Thoracic aorta (tissue), 2 donors: ENCODE results near the gene OSGIN1. TPM values are rescaled to one million over a fixed set of nuclear protein-coding genes. Genes with fewer than 3 reads are reported as not detected.

Source experiments
- ATAC-seq: fragments of 150-250 bp; one replicate; pipeline ENCODE4 v1.8.0; 2017; ENCODE audit warnings: low read depth; ENCODE audit not compliant: insufficient number of reproducible peaks, low FRiP score
- DNase-seq: peaks from one replicate; pipeline ENCODE4 v3.0.0-alpha.2; 2020; ENCODE audit warnings: low spot score
- H3K27ac ChIP-seq, 2 donors: fragments of 200-600 bp; sonication (generic); 1 replicate in 1 of 2; 2 replicates in 1 of 2; pipeline ENCODE4 v1.5.1; 2016; ENCODE audit warnings: mild to moderate bottlenecking in 2 of 2, moderate library complexity in 2 of 2
- H3K27me3 ChIP-seq: fragments of 200-600 bp; sonication (generic); replicated peaks from 2 replicates; pipeline ENCODE4 v1.6.0; 2016; ENCODE audit warnings: mild to moderate bottlenecking; ENCODE audit not compliant: insufficient read depth
- H3K36me3 ChIP-seq: fragments of 200-600 bp; sonication (generic); one replicate; pipeline ENCODE4 v1.5.1; 2016
- H3K4me1 ChIP-seq, 2 donors: fragments of 200-600 bp; sonication (generic); 1 replicate in 1 of 2; 2 replicates in 1 of 2; pipeline versions ENCODE4 v1.5.1 to v1.6.0; 2016; ENCODE audit warnings: low read depth in 2 of 2, mild to moderate bottlenecking in 1 of 2; ENCODE audit not compliant: control insufficient read depth in 1 of 2
- H3K4me3 ChIP-seq: fragments of 200-600 bp; sonication (generic); 2 replicates; pipeline ENCODE4 v1.5.1; 2016; ENCODE audit warnings: mild to moderate bottlenecking
- H3K9me3 ChIP-seq: fragments of 200-600 bp; sonication (generic); 2 replicates; pipeline ENCODE4 v1.5.1; 2016
- CTCF ChIP-seq: fragments of 200-600 bp; sonication (generic); IDR thresholded peaks from one replicate; pipeline ENCODE4 v1.5.1; 2019; ENCODE audit warnings: antibody characterized with exemption
- total RNA-seq, 2 donors: library from RNA; depleted of rRNA; stranded (reverse); fragments of >200 nt; gene quantifications; one replicate each; pipeline versions ENCODE4 v1.1.0 to v1.2.3, GENCODE V29; 2016

The OSGIN1 gene
- total RNA-seq, 2 donors from 2014 or later, result 3.7 to 16.2 TPM

- Histone ChIP-seq H3K36me3 (peaks cover 2% of the 10 kb centered on the region), H3K27ac (no peak overlapping the region), H3K4me1 (peaks cover 0 to 5% of the 10 kb centered on the region in 2 donors), H3K4me3 (no peak overlapping the region), H3K9me3 (no peaks in the 10 kb centered on the region), H3K27me3 (no peaks in the 10 kb centered on the region)
- no peak for TF ChIP-seq CTCF
- DNase-seq (no peak), ATAC-seq (no peak)
Measured at GRCh38 chr16:83931556-83931955, 21.5 kb upstream of the OSGIN1 start.

- H3K4me1 ChIP-seq, result no peaks in the 10 kb centered on the region
- H3K27me3 ChIP-seq, result no peaks in the 10 kb centered on the region
- H3K9me3 ChIP-seq, result no peaks in the 10 kb centered on the region
- TF ChIP-seq CTCF, result no peak
- H3K4me3 ChIP-seq, result no peak overlapping the region
- no peak overlapping the region for H3K27ac ChIP-seq
- no peak for ATAC-seq
- peaks cover 2% of the 10 kb centered on the region for H3K36me3 ChIP-seq
- DNase-seq, result no peak
Measured at GRCh38 chr16:83932304-83932703, 20.7 kb upstream of the OSGIN1 start.

- no peak for ATAC-seq
- no peaks in the 10 kb centered on the region for H3K36me3 ChIP-seq
- TF ChIP-seq CTCF, result no peak
Measured at GRCh38 chr16:83932955-83933673, 19.9 kb upstream of the OSGIN1 start.

GRCh38 chr16:83933885-83934683 is 19.0 kb upstream of the OSGIN1 start:
- Histone ChIP-seq H3K9me3 (no peaks in the 10 kb centered on the region), H3K36me3 (no peaks in the 10 kb centered on the region), H3K27ac (no peak overlapping the region), H3K4me1 (no peaks in the 10 kb centered on the region), H3K4me3 (no peak overlapping the region), H3K27me3 (no peaks in the 10 kb centered on the region)
- TF ChIP-seq CTCF, result no peak
- no peak for ATAC-seq
- no peak for DNase-seq

More at GRCh38 chr16:83932955-83933673, 19.9 kb upstream of the OSGIN1 start:
- H3K4me3 ChIP-seq, result no peak overlapping the region
- no peak for DNase-seq
- no peaks in the 10 kb centered on the region for H3K4me1 ChIP-seq
- no peak overlapping the region for H3K27ac ChIP-seq
- H3K9me3 ChIP-seq, result no peaks in the 10 kb centered on the region
- no peaks in the 10 kb centered on the region for H3K27me3 ChIP-seq

GRCh38 chr16:83934684-83934977 is 18.4 kb upstream of the OSGIN1 start:
- no peaks in the 10 kb centered on the region for H3K9me3 ChIP-seq
- H3K4me3 ChIP-seq, result no peak overlapping the region
- H3K4me1 ChIP-seq, result no peaks in the 10 kb centered on the region
- DNase-seq (no peak), ATAC-seq (no peak)
- H3K36me3 ChIP-seq, result no peaks in the 10 kb centered on the region
- TF ChIP-seq CTCF, result no peak
- H3K27ac ChIP-seq, result no peak overlapping the region
- no peaks in the 10 kb centered on the region for H3K27me3 ChIP-seq
